CD4-positive, alpha-beta T cell treated with Interleukin-15 for 1 hour (primary cell): Measurements from ENCODE around the gene SFXN4.

Experiments used
- DNase-seq: peaks from one replicate; pipeline ENCODE4 v3.0.0-alpha.2; 2020

SFXN4 gene, protein sequence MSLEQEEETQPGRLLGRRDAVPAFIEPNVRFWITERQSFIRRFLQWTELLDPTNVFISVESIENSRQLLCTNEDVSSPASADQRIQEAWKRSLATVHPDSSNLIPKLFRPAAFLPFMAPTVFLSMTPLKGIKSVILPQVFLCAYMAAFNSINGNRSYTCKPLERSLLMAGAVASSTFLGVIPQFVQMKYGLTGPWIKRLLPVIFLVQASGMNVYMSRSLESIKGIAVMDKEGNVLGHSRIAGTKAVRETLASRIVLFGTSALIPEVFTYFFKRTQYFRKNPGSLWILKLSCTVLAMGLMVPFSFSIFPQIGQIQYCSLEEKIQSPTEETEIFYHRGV

DNA sequence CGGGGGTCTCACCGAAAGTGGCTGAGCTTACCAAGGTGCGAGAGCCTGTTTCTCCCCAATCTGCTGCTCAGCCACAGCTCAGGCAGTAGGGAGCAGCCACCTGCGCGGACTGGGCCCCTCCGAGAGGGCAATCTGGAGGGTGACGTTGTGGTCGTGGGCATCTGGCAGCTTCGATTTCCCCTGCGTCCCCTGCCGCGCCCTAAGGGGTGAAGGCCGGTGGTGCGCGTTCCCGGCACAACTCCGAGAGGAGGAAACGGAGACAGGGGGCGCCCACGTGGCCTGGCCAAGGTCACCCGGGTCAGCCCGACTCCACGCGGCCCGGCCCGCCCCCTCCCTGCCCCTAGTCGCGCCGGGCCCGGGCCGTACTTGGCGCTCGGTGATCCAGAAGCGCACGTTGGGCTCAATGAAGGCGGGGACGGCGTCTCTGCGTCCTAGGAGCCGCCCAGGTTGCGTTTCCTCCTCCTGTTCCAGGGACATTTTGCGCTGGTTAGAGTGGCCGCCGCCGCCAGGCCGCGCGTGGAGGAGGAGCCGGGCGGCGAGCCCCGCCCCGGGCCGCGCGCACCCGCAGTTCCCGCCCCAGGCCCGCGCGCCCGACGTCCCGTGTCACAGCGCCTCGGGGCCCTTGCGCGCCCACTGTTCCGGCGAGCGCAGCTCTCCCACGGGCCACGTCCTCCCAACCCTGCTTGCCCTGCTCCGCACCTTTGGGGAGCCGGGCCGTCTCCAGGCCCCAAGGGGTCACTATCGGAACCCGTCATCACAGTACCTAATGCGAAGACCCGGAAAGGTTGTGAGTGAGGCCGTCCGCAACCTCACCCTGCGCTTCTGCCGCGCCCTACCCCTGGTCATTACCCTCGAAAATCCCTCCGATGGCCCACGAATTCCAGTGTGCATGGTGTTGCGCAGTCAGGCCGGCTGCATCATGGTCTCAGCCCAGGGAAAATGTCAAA is at the start of gene SFXN4:
TSS of gene SFXN4 (minus strand) at position 544 of the 947 bp plus-strand sequence. CDS start at position 477, 67 bp downstream.
- peak; percentile 74 for DNase-seq

DNA sequence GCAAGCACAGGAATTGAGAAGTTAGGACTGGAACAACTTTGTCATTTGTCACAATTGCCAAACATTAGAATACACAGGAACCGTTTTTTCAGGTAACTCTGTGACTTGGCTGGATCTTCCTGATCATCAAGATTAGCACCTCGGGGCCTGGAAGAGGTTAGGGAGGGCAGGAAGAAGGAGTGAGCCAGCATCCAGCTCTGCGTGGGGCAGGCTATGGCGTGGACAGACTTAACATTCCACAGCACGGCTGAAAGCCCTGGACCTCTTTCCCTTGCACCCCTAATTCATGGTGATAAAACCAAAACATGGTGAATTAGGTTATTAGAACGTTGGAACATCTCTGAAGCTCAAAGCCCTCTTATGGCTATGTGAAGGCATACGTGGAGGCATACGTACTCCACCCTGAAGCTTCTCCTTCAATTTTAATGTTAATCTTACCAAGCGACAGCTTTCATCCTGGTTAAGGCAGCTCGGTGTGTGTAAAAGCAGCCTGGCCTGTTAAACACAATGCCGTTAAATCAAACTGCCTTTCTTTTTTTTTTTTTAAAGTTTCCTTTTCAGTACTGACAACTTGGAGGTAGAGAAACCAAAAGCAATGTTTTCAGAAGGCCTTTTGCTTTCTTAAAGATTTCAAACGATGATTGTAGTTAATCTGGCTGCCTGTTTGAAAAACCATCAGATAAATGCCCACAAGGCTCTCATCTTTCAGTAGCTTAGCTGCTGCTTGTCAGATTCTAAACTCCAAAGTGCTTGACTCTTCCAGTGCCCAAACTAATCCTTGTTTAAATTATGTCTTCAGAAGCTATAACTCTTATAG is 46.3 kb upstream of the SFXN4 start:
- no peak for DNase-seq

DNA sequence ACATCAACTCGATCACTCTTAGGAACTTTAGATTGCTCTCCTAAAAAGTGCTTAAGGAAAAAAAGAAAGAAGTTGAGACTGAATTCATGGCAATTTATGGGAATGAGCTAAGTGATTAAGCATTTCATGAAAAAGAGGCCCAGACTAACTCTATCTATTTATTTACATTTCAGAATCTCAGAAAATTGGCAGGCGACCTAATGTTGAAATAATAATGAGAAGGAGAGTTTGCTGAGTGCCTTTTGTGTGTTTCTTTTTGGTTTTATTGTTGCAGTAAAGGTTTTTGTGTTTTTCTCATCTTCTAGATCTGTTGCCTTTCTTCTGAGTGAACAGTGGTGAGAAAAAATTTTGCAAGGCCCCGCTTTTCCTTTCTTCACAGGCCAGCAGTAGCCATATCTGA is 45.7 kb upstream of the SFXN4 start:
- DNase-seq, result no peak

DNA sequence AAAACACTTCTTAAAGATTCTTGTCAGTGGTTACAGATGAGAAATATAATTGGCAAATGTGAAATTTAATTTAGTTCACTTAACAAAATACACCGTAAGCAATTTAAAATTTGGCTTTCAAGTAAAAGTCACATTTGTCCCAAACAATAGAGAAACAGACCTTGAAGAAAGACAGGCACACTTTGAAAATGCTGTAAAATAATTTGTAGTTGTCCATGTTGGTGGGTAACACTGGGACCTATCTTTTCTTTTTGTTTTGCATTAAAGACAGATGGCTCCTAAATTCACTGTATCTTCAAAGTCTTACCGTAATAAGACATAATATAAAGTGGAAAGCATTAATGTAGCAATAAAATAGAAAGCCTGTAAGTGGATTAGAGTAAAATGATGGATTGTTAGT is 45.1 kb upstream of the SFXN4 start:
- no peak for DNase-seq

DNA sequence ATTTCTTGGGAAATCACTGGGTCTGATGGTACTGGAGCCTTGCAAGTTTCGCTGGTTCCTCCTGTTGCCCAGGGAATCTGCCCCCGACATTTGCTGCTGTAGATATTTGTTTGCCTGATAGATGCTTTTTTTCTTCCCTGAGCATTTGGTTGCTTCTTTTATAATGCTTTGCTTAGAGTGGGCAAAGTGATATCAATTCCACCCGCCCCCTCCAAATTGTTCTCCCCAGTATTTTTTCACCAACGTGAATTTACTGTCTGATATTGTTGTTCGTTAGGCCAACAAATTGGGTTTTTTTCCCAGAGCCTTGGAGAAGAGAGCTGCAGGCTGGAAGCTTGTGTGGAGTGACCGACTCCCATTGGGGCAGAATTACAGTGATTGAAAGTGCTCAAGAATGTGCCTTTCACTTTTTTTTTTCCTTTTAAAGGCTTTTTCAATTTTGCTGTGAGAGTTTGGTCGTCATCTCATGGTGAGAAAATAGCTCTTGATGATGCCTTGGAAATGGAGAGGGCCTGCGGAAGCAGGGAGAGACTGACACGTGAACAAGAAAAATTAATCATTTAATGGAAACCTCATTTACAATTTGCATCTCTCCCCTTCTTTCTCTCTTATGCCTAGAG is 44.3 kb upstream of the SFXN4 start:
- DNase-seq, result no peak

DNA sequence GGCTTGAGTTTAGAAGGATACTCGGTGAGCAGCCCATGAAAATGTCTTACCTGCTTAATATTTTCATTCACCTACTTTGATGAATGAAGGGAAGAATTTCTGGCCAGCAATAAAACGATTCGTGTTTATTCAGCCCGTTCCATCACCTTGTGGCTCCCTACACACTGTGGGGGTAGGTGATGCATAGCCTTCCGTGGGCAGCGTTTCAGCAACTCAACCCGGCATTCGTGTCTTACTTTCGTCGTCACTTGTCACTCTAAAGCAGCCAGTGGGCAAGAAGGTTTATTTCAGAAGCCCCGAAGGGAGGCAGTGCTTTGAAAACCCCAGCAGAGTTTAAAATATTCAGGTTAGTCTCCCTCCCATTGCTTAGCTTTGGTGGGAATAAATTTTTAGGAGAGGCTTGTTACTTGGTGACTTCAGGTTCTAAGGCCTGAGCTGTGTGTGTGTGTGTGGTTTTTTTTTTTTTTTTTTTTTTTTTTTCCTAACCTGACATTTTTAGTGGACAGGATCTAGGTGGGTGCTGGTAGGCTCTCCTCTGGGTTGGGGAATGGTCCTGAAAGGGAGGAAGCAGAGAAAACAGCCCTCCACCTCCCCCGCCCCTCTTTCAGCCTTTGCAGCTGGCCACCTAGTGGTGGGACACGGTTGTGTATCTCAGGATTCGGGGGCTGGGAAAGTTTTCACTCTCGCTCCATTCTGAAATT is 43.7 kb upstream of the SFXN4 start:
- peak; percentile 45 for DNase-seq

DNA sequence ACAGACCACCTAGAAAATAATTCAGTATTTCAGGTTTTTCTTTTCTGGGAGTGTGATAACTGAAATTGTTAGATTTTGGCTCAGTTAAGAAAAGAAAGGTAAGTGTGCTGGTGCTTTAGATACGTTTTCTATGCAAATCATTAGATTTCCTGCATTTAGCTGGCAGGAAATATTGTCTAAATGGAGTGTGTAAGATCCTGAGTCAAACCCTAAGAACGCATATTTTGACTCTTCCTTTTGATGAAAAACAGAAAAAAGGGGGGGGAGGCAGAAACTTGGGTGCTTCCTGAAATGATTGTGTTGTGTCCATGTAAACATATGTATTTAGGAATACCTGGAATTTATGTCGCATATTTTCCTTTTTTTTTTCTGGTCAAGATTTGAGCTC is 43.0 kb upstream of the SFXN4 start:
- DNase-seq, result no peak

DNA sequence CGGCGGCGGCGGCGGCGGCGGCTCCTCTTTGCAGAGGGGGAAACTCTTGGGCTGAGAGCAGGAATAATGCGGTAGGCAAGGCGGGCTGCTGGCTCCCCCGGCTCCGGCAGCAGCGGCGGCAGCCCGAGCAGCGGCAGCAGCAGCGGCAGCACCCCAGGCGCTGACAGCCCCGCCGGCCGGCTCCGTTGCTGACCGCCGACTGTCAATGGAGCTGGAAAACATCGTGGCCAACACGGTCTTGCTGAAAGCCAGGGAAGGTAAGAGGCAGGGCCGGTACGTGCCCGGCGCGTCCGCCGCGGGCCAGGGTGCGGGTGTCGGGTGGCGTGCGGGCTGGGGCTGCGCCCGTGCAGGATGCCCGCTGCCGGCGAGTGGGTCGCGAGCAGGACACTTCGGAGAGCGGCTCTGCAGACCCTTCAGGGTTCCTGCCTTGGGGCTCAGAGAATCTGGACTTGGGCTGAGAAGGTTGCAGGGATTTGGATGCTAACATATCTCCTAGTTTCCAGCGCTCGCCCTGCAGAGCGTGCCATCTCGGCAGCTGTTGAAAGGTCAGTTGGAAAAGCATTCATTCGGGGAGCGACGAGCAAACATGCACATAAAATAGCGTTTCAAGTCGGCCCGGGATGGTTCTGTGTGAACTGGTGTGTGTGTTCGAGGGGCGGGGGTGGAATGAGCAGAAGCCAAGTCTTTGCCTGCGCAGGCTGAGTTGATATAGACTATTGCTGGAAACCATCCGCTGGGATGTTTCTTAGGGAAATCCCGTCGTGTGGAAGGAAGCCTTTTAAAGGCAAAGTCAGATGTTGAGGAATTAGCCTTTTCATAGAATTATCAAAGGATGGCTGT is 42.4 kb upstream of the SFXN4 start:
- no peak for DNase-seq

DNA sequence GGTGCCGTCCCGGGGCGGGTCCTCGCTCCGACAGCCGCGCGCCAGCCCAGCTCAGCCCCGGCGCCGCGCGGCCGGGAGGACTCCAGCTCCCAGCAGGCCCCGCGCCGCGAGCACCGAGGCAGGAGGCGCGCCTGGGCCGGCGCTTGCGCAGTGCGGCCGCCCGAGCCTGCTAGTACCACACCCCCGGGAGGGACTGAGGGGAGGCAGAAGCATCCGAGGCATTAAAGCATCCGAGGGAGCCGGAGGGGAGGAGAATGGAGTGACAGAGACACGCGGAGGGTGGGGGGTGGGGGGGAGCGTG is 41.8 kb upstream of the SFXN4 start, which contains the start of gene GRK5:
TSS of gene GRK5 (plus strand) at position 206 of the 301 bp plus-strand sequence. CDS start 347 bp downstream, outside the sequence.
- peak; percentile 99 for DNase-seq

DNA sequence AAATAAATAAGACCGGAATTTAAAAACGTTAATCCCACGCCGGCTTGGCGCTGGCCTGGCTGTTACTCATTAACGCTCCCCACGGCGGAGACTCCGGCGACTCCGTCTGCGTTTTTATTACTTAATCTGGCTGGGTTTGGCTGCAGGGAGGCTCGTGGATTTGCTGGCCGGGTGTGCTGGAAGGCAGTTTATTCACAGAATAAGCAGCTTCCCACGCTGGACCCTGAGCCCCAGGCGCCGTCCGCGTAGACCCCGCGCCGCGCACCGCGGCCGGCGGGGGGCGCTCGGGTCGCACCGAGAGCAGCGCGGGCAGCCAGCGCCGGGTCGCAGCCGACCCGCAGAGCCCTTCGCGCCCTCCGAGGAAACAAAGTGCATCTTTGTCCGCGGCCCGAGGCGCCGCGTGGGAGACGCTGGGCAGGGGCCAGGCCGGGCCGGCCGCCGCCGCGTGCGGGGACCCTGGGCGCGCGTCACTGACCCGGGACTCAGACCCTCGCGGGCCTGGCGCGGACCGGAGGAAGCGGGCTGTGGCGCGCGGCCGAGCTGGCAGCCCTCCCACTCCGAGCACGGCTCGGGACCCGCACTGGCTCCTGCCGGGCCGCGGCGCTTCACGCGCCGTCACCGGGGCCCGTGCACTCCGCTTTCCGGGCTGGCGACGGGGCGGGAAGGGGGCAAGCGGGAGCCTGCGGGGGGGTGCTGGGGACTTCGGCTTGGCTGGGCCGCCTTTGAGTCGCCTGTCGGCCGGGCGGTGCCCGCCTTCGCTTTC is 41.3 kb upstream of the SFXN4 start:
- peak; percentile 70 for DNase-seq

DNA sequence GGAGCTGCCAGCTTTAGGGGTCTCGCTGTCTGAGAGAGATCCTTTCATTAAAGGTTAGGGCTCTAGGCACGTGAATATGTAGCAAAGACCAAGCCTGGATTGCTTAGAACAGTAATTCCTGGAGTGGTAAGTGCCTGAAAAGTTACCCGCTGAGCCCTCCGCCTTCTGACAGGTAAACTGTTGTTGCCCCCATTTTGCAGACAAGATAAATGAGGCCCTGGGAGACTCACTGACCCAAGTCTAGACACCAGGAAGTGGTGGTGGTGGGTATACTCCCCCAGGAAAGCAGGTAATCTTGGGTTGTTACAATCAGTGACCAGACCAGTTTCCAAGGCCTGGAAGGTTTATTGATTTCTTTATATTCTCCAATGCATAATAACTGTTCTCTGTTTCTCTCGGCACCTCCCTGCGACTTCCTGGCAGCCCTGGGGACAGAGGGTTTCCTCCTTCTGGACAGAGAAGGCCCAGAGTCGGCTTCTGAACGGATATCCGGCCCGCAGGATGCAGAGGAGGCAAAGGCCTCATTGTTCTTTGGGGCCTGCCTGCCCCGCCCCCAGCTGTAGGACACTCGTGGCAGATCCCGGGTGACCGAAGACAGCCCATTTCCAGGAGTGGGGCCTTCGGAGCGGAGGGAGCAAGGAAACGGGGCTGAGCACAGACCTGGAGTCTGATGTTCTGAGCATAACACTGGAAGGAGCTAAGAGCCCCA is 40.5 kb upstream of the SFXN4 start:
- peak; percentile 38 for DNase-seq

DNA sequence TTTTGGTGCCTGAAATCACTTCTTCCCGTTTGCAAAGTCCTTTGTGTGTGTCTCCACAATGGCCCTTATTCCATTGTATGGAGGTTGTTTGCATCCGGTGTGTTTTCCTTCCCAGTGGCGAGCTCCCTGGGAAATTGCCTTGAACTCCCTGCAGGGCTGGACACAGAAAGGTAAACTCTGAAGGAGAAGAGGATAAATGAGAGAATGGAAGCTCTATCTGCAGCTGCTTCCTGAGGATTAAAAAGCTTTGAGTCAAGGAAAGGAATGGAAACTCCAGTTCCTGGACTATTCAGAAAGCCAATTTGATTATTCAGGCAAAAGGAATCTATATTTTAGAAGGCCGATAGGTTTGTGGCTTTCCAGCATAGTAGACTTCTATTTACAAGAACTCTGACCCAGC is 37.5 kb upstream of the SFXN4 start:
- DNase-seq, result no peak

DNA sequence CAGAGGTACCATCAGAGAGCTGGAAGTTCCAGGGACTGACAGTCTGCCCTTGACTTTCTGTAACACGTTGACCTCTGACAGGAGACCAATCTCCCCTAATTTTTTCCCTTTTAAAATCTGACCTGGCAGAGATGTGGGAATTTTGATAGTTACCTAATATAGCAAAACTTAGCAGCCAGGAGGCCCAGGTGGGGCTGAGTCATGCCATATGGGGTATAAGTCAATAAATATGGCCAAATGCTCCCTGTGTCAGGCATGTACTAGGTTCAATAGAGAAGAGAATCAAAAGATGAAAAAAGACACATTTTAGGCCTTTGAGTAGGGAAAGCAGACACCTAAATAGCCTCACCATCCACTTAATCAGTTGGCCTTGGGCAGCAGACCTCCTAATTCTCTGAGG is 35.7 kb upstream of the SFXN4 start:
- DNase-seq, result no peak

DNA sequence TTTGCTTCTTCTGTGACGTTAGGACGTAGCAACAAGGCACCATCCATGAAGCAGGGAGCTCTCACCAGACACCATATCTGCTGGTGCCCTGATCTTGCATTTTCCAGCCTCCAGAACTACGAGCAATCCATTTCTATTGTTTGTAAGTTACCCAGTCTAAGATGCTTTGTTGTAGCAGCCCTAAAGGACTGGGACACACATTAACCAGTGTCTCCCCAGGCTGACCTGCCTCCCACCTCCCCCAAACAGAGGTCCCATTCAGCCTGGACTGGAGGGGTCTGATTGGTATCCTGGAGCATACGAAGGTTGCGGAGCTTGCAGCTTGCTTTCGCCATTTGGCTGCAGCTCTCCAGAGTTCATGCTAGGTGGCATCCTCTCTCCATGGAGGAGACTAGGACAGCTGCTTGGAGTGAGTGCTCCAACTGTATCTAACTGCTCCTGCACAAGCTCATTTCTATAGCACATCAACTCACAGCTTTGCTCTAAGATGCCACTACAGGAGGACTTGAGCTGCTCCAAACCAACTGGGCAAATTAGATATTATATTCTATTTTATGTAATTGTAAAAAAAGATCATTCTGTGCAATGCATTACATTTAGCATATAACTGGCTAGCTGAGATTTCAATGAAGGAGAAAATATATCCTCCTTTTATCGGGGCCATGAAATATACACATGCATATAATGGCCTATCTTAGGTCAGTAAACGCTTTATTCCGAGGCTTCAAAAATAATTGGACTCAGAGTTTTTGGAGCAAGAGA is 33.9 kb upstream of the SFXN4 start:
- peak; percentile 64 for DNase-seq

DNA sequence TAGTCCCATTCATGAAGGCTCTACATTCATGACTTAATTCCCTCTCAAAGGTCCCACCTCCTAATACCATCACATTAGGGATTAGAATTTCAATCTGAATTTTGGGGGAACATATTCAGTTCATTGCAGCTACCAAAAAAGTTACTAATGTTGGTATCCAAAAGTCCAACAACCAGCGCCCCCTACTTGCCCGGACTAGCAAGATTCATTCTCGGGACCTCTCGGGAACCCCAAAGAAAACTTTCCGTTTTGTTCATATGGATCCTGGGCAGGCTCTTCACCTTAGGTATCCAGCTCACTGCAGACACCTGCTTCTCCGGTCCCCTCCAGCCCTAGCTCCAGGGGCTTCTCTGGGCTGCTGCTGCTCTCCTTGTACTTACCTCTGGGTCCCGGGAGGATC is 32.9 kb upstream of the SFXN4 start:
- DNase-seq, result no peak

DNA sequence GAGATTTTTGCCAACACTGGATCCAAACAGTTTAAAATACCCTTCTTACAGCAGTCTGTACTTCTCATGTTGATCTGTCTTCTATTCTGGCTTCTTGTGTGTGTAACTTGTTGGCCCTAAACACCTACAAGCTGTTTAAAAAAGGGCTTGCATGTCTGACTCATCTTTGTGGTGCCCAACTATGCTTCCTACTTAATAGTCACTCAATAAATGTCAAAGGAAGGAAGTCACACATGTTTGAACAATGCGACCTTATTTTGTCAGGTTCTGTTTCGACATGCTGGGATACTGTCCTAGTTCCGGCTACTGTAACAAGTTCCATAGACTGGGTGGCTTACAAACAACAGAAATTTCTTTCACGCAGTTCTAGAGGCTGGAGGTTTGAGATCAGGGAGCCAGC is 32.4 kb upstream of the SFXN4 start:
- DNase-seq, result no peak

DNA sequence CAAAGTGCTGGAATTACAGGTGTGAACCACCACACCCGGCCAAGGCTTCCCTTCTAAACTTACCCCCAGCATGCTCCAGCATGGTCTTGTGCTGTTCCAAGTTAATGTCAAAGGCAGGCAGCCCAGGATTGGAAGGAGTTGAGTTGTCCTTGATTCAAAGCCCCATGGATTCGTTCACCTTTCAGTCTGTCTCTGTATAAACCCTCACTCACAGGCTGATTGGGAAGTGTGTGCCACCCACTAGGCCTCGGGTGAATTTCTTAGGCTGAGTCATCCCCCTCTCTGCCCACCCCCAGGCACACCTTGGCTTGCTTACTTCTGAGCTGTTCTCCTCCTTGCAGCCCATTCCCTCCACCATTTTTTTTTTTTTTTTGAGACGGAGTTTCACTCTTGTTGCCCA is 26.4 kb upstream of the SFXN4 start:
- no peak for DNase-seq

DNA sequence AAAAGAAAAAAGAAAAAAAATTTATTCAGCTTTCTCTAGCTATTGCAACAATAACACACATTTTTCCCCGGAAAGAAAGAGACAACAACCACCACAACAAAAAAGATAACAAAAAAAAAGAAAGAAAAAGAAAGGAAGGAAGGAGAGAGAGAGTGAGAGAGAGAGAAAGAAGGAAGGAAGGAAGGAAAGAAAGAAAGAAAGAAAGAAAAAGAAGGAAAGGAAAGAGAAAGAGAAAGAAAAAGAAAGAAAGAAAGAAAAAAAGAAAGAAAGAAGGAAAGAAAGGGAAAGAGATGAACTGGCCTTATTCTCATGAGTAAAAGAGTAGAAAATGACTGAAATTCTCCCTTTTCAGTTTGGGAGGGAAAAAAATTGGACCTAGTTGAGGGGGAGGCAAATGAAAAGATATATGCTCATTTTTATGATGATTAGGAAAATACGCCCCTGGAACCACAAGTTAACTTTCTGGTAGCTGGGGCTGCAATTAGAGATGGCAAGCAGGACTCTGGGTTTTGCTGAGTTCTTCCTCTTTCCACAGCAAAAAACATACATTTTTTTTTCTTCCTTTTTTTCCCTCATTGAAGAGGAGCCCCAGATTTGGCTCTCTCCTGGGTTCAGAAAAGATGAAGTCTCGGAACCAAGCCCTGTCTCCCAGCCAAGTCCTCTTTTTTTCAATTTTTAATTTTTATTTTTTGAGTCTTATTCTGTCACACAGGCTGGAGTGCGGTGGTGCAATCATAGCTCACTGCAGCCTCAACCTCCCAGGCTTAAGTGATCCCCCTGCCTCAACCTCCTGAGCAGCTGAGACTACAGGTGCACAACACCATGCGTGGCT is 25.7 kb upstream of the SFXN4 start:
- no peak for DNase-seq
